Measurements from ENCODE around the gene CDH6. TPM values are rescaled to one million over a fixed set of nuclear protein-coding genes. Genes with fewer than 3 reads are reported as not detected.
"Not testable (repeated sequence)": the region's sequence is repeated elsewhere in the genome, so short reads cannot be mapped to it uniquely, and the experiment has no call there.

CDH6 gene
- polyA plus RNA-seq, 3 donors = 49.5 to 90.0 (median 78.5) TPM

DNA sequence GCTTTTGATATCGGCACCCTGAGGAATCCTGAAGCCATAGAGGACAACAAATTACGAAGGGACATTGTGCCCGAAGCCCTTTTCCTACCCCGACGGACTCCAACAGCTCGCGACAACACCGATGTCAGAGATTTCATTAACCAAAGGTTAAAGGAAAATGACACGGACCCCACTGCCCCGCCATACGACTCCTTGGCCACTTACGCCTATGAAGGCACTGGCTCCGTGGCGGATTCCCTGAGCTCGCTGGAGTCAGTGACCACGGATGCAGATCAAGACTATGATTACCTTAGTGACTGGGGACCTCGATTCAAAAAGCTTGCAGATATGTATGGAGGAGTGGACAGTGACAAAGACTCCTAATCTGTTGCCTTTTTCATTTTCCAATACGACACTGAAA is 129.5 kb downstream of the CDH6 start:
- DNase-seq = no peak

DNA sequence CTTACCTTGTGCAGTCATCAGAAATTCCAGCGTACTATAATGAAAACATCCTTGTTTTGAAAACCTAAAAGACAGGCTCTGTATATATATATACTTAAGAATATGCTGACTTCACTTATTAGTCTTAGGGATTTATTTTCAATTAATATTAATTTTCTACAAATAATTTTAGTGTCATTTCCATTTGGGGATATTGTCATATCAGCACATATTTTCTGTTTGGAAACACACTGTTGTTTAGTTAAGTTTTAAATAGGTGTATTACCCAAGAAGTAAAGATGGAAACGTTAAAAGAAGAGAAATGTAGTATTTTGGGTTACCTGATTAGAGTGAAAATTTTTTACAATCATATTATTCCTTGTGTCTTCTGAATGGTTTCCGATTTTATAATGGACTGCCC is 131.4 kb downstream of the CDH6 start:
- DNase-seq = no peak

DNA sequence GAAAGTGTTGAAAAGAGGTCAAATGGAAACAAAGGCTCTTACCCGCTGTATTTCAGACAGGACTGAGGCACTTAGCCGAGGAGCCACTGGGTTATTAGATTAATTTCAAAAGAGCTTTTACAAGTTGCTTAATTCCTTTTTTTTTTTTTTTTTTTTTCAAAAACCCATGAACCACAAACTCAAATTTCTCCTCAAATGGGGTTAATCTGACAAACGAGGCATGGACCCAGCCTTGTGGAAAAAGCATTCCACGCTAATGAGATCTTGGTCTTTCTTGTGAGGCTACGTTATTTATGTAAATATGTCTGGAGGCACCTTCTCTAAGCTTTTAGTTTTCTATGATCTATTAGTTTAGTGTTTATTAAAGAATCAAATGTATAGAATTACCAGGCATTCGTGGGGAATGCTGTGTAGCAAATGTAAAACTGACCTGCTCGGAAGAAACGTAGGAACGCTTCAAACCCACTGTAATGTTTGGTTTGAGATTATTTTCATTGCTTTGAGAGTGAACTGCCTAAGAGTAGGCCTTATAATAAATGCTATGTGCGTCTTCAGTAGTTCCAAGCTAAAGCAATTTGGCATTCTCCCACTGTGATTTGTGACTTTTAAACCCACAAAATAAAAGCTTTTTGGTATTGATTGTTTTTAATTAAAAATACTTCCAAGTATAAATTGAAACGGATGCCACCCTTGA is 134.7 kb downstream of the CDH6 start:
- DNase-seq = no peak

DNA sequence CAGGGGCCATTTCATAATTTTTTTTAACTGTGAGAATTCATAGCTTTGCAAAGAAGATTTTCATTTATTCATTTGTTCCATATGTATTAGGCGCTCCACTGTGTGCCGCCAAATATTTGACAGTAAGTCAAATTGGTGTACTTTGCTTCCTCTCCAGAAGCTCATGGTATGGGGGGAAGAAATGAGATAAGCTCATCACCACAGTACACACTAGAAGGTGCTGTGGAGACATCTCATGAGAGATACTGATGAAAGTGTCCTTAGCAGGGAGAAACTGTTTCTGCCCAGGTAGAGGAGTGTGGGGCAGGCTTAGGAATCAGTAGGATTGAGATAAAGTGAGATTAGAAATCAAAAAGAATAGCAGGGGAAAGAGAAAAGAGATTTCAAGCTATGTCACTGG is 136.2 kb downstream of the CDH6 start:
- no peak for DNase-seq

DNA sequence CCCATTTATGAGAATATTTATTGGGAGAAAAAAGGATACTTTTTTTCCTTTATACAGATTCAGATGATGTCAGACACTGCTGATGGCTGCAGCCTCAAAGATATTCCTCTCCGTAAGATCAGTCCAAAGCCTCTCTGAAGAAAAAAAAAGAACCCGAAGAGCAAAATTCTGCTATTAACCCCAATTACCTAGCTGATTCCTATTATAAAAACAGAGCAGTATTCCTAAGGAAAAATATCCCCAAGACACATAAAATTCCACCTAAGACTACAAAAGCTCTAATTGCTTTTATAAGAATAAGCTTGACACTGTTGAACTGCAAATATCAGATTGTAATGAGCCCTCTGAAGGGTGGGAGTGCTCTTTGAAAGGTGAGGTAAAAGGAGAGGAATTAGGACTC is 138.7 kb downstream of the CDH6 start:
- no peak for DNase-seq

DNA sequence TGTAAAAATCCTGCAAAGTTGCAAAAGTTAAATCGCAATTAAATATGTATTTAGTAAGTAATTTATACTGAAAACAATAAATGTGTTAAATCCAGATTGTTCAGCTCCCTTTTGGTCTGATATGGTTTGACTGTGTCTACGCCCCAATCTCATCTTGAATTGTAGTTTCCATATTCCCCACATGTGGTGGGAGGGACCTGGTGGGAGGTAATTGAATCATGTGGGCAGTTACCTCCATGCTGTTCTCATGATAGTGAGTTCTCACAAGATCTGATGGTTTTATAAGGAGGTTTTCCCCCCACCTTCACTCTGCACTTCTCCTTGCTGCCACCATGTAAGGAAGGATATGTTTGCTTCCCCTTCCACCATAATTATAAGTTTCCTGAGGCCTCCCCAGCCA is 140.0 kb downstream of the CDH6 start:
- DNase-seq = no peak

DNA sequence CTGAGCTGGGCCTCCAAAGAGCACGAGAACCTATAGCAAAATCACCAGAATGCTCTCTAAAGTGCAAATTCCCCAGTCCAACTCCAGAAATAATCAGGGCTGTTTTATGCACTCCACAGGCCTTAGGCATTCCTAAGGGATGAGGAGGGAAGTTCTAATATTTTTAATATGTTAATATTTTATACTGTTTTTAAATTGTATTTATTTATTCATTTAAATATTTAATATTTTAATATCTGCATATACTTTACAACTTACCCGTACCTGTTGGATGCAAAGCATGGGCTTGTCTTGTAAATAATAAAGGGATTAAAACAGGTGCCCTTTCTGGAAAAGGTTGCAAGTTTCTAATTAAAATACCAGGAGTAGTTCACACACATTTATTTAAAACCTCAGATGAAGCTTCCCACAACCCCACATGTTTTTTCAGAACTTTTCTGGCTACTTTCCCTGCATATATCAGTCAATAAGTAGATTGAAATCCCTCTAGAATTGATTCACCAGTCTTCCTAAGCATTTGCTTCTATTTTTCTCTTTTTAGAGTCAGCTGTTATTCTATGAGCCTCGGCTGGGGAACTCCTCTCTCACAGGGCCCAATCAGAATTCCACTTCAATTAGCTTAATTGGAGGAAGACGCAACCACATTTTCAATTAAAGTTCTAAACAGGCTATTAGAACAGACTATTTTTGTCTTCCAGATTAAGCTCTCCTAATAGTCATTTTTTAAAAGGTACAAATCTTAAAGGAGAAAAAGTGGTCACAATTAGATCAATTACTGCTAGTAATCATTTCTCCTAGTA is 140.8 kb downstream of the CDH6 start:
- no peak for DNase-seq

DNA sequence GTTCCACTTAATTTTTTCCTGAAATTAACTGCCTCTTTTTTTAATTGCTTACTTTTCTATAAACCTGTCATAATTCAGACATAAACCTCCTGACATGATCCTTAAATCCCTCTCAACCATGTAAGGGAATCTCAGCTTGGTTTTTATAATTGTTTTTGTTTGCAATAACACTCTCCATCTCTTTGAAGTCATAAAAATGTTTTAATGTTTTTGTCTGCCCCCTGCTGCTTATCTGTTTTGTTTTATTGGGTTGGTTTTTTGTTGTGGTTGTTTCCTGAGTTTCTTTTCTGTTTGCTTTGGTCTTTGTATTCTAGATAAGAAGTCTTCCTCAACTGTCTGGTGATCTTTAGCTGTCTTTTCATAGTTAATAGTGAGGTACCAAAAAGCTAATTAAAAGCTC is 142.0 kb downstream of the CDH6 start:
- DNase-seq = no peak

DNA sequence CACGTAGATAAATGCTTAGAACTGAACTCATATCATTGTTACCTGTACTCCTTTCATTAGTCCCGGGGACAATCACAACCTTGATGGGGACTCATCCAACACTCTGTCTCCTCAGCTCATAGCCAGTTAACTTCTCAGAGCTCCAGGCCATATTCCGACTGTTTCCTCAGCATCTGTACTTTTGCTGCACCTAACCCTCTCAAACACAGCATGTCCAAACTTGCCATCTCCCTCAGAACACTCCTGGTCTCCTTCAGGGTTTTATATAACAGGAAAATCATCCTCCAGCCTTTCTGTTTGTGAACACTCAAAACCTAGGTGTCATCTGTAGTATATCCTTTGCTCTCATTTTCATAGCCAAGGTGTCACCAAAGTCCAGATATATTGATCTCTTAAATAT is 150.5 kb downstream of the CDH6 start:
- no peak for DNase-seq

DNA sequence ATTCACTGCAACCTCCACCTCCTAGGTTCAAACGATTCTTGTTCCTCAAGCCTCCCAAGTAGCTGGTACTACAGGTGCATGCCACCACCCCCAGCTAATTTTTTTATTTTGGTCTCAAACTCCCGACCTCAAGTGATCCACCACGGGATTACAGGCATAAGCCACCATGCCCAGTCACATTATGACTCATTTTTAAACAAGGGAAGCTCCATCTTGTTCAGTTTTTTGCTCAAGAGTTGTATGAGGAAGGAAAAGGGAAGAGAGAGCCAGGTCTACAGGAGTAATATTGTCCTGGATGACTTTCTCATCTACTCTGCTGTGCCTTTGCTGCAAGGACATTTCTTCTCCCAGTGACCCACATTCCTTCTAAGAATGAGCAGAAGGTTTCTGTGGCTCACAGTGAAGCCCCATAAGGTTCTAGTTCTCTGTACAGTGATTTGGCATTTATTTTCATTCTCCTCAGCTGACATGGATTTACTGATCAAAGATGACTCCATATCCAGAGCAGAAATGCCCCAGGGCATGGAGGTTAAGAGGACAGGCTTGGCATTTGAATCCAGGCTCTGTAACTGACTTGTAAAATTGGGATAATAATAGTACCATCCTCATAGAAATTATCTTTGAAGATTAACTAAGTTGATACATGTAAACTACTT is 153.5 kb downstream of the CDH6 start:
- DNase-seq = no peak

DNA sequence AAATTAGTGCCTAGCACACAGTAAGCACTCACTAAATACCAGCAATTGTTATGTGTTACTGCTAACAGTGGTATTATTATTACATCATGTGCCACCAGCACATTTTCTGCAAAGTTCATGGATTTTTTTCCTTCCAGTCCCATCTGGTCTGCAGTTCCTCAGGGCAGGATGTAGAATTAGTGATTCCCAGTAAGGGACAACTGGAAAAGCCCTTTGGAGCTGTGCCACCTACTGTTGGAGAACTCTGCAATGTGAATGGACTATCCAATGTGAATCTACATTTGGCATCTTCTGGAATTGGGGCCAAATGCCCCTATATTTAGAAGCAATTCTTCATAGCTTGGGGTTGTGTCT is 154.0 kb downstream of the CDH6 start:
- no peak for DNase-seq

DNA sequence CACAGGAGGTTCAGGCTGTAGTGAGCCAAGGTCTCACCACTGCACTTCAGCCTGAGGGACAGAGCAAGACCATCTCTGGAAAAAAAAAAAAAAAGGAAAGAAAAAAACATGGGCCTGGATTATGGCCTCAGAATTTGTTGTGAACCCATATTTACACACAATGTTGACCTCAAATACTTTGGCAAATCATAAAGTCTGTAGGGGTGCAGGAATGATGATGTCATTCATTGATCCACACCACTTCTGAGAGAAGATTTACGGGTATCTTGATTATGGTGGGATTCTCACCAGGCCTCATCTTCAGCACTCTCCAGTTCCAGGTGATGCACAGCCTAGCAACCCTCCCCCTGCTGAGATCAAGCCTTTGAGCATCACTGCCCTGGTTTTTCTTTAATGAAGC is 156.9 kb downstream of the CDH6 start:
- DNase-seq = no peak

DNA sequence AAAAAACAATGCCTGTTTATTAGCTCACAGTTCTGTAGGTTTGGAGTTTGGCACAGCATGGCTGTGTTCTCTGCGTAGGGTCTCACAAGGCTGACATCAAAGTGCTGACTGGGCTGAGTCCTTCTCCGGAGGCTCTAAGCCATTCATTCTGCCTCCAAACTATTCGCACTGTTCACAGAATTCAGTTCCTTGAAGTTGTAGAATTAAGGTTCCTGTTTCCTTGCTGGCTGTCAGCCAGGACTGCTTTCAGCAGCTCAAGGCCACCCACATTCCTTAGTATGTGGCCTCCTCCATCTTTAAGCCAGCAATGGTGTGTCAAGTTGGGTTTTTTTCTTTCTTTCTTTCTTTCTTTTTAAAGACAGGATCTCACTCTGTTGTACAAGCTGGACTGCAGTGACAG is 161.9 kb downstream of the CDH6 start:
- DNase-seq = no peak

DNA sequence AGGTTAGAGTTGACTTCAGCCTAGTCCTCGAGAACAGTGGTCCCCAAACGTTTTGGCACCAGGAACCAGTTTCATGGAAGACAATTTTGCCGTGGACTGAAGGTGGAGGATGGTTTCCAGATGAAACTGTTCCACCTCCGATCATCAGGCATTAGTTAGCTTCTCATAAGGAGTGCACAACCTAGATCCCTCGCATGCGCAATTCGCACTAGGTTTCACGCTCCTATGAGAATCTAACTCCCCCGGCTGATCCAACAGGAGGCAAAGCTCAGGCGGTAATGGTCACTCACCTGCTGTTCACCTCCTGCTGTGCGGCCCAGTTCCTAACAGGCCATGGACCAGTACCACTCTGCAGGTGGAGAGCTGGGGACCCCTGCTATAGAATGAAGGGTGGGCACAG is 163.6 kb downstream of the CDH6 start:
- DNase-seq = no peak

DNA sequence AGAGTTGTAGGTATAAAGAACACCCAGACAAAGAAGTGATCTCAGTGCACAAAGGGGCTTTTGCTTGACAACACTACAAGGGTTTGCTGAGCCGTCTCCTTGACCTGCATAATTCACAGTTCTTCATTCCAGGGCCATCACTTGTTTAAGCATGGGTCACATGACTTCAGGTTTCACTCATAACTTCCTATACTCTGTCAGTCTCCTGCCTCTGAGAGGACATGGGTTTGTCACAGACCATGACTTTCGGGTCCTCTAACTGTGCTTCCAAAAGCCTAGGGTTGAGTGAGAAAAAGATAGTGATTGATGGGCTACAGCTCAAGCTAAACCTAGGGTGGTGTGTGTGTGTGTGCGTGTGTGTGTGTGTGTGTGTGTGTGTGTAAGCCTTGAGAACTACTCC is 166.4 kb downstream of the CDH6 start:
- no peak for DNase-seq

DNA sequence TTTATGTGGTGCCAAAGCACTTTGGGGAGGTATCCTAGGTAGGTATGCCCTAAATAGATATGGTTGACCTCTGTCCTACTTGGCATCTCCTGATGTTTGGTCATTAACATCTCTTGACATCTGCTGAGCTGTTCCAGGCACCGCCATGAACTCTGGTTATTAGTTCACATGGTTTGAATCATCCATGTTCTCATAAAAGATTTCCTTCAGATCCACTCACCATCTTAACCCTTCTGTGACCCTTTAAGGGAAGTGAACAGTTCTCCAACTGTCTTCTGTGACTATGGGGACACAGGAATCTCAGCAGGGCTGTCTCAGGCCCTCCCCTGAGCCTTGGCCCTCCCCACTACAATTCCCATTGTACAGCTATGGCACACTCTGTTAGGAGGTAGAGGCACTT is 167.7 kb downstream of the CDH6 start:
- no peak for DNase-seq

DNA sequence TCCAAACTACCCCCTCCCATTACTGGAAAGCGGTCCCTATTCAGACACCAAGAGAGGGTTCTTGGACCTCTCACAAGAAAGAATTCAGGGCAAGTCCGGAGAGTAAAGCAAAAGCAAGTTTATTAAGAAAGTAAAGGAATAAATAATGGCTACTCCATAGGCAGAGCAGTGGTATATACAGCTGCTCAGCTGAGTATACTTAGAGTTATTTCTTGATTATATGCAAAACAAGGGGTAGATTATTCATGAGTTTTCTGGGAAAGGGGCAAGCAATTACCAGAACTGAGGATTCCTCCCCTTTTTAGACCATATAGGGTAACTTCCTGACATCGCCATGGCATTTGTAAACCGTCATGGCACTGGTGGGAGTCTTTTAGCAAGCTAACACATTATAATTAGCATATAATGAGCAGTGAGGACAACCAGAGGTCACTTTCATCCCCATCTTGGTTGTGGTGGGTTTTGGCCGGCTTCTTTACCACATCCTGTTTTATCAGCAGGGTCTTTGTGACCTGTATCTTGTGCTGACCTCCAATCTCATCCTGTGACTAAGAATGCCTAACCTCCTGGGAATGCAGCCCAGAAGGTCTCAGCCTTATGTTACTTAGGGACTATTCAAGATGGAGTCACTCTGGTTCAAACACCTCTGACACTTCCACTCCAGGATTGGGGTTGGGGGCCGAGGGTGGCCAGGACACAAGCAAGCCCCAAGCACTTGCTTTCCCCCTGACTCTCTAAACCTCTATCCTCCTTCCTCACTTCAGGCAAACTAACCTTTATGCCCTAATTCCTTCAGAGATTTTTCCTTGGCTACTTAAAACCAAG is 168.4 kb downstream of the CDH6 start:
- not testable (repeated sequence) for DNase-seq

DNA sequence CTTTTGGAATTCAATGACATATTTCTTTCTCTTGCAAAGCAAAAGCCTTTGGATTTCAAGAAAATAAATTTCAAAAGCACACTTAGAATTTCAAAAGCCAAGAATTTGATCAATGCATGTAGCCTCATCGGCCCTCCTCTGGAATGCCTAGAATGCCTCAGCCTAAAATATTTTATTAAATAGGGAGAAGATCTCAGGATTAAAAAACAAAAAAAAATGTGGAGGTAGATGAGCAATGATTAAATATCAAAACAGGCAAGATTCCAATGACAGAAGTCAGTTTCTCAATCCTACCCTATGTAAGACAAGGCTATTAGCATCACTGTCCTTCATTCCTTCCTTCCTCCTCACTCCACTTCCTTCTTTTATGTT is 169.0 kb downstream of the CDH6 start:
- DNase-seq = no peak

DNA sequence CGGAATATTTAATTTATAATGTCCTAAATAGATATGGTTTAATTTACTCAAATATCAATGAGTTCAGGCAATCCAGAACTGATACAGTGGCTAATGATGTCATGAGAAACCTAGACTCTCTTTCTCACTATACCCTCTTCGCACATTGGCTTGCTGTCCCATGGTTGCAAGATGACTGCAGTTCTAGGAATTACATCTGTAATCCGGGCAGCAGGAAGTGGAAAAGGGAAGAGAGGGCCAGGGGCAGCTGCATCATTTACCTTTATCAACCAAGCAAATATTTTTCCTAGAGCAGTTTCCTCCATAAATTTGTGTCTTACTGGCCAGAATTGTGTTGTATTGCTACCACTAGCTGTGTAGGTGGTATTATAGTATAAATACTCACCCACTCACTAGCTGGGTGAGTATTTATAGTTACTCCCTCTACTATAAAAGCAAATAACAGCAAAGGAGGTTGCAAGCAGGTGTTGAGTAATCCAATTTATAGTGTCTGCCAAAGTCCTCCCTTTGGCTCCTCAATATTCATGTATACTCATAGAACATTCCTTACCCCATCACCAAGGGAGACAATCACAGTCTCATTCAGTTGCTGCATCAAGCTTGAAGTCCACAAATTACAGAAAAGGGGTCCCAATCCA is 169.6 kb downstream of the CDH6 start:
- no peak for DNase-seq

DNA sequence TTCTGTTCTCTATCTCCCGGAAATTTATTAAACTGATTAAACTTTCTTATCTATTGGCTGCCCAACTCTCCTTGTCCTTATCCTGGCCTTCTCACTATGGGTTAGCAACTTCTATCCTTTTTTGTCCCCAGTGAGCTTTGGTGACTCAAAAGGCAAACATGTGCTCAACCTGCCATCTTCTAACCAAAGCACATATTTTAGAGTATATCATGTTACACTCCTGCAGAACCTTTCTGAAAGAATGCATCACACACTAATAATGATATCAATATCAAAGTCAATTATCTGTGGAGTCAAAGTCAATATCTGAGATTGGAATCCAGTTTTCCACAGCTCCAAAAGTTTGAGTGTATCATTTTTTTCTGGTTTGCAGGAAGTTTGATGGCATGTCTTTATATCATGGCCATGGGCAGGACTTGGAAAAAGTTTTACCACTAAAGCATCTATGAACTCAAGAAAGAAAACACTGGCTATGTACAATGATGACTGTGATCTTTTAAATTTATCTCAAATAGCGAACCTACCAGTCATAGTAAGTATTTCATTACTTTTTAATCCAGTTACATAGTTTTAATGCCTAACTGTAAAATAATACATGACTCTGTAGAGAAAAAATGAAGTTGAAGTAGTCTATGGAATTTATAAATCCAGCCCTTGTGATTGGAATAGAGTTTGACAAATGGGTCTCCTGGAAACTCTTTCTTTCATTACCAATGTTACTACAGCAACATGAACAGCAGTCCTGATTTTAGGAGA is 171.6 kb downstream of the CDH6 start:
- no peak for DNase-seq

DNA sequence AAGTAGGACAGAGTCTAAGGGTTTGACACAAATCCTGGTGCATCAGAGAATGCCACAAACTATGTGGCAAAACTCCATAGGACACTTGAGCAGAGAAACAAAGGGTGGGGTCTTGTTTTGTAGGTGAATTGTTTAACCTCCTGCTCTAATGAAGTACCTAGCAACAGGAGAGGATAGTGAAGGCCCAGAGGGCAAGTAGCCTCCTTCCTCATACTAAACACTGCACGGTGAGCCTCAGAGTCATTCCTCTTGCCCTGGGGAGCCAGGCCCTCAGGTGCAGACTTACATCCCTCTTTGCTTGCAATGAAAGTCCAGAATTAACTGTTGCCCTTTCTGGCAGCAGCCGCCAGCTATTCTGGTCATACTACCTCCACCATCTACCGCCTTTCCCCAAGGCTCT is 172.3 kb downstream of the CDH6 start:
- DNase-seq = no peak
